Measurements from ENCODE around the gene DPM2.

DPM2 gene

GRCh38 chr9:127974769-127975261 is 37.2 kb upstream of the DPM2 start:
- H3K36me3 ChIP-seq (replicated peaks in 1 of 2; ENCODE audit: control insufficient read depth in 2 of 2, insufficient read depth in 2 of 2, low read length in 2 of 2): peaks cover 0 to 9% of the 10 kb centered on the region in 2 donors
- no CpG with 5 or more reads among the region's 10 CpGs for WGBS, 2 donors (ENCODE audit: extremely low coverage in 2 of 2, insufficient read length in 2 of 2, insufficient replicate concordance in 1 of 2)
- DNase-seq (ENCODE audit: low spot score): no peak

GRCh38 chr9:127974001-127974768 is 36.5 kb upstream of the DPM2 start:
- Histone ChIP-seq H3K36me3 (replicated peaks in 1 of 2; ENCODE audit: control insufficient read depth in 2 of 2, insufficient read depth in 2 of 2, low read length in 2 of 2) (peaks cover 0 to 9% of the 10 kb centered on the region in 2 donors), H2AK5ac (ENCODE audit: low read depth, low read length) (no peak overlapping the region), H3K9ac (ENCODE audit: low read depth, low read length, poor library complexity) (peak overlapping the region; percentile 32), H3K23ac (ENCODE audit: low read depth, low read length, poor library complexity) (no peak overlapping the region), H3K18ac (ENCODE audit: low read length) (no peak overlapping the region), H3K79me1 (ENCODE audit: low read depth, low read length) (peaks cover 25% of the 10 kb centered on the region), H4K91ac (ENCODE audit: low read depth, low read length, poor library complexity) (no peak overlapping the region), H3K9me3 (replicated peaks in 1 of 2; ENCODE audit: control insufficient read depth in 2 of 2, insufficient read depth in 1 of 2, low read depth in 1 of 2, low read length in 2 of 2) (no peaks in the 10 kb centered on the region), H2BK5ac (ENCODE audit: low read length) (no peak overlapping the region), H3K4me2 (ENCODE audit: insufficient read depth, low read length, poor library complexity, severe bottlenecking) (no peak overlapping the region), H2AFZ (ENCODE audit: low read length) (no peak overlapping the region), H3K4me1 (ENCODE audit: control insufficient read depth in 2 of 2, insufficient read depth in 1 of 2, low read depth in 1 of 2, low read length in 2 of 2) (peaks cover 46 to 55% of the 10 kb centered on the region in 2 donors), H4K8ac (ENCODE audit: low read depth, low read length) (no peak overlapping the region), H2BK15ac (ENCODE audit: low read length) (no peak overlapping the region), H3K27me3 (ENCODE audit: control insufficient read depth in 3 of 3, insufficient read depth in 3 of 3, low read depth in 1 of 3, low read length in 3 of 3) (no peaks in the 10 kb centered on the region), H2BK120ac (ENCODE audit: low read depth, low read length) (no peak overlapping the region), H3K4ac (ENCODE audit: low read length) (no peak overlapping the region), H2BK12ac (ENCODE audit: low read length) (no peak overlapping the region), H3K14ac (ENCODE audit: low read length) (no peak overlapping the region), H3K27ac (replicated peaks; ENCODE audit: low read length) (no peak overlapping the region), H3K4me3 (ENCODE audit: low read length in 2 of 2) (no peak overlapping the region)
- no peak for DNase-seq (ENCODE audit: low spot score)
- no CpG with 5 or more reads among the region's 12 CpGs for WGBS, 2 donors (ENCODE audit: extremely low coverage in 2 of 2, insufficient read length in 2 of 2, insufficient replicate concordance in 1 of 2)

More at GRCh38 chr9:127974769-127975261, 37.2 kb upstream of the DPM2 start:
- Histone ChIP-seq H3K79me1 (ENCODE audit: low read depth, low read length) (peaks cover 25% of the 10 kb centered on the region), H3K9me3 (replicated peaks in 1 of 2; ENCODE audit: control insufficient read depth in 2 of 2, insufficient read depth in 1 of 2, low read depth in 1 of 2, low read length in 2 of 2) (no peaks in the 10 kb centered on the region), H3K4me2 (ENCODE audit: insufficient read depth, low read length, poor library complexity, severe bottlenecking) (no peak overlapping the region), H4K91ac (ENCODE audit: low read depth, low read length, poor library complexity) (no peak overlapping the region), H2BK5ac (ENCODE audit: low read length) (no peak overlapping the region), H2BK120ac (ENCODE audit: low read depth, low read length) (no peak overlapping the region), H3K27me3 (ENCODE audit: control insufficient read depth in 3 of 3, insufficient read depth in 3 of 3, low read depth in 1 of 3, low read length in 3 of 3) (no peaks in the 10 kb centered on the region), H2BK12ac (ENCODE audit: low read length) (no peak overlapping the region), H4K8ac (ENCODE audit: low read depth, low read length) (no peak overlapping the region), H2BK15ac (ENCODE audit: low read length) (no peak overlapping the region), H3K4ac (ENCODE audit: low read length) (no peak overlapping the region), H3K9ac (ENCODE audit: low read depth, low read length, poor library complexity) (no peak overlapping the region), H2AK5ac (ENCODE audit: low read depth, low read length) (peak overlapping the region; percentile 63), H3K18ac (ENCODE audit: low read length) (no peak overlapping the region), H3K27ac (replicated peaks; ENCODE audit: low read length) (no peak overlapping the region), H3K4me1 (ENCODE audit: control insufficient read depth in 2 of 2, insufficient read depth in 1 of 2, low read depth in 1 of 2, low read length in 2 of 2) (peaks cover 46 to 55% of the 10 kb centered on the region in 2 donors), H3K4me3 (ENCODE audit: low read length in 2 of 2) (no peak overlapping the region), H2AFZ (ENCODE audit: low read length) (no peak overlapping the region), H3K23ac (ENCODE audit: low read depth, low read length, poor library complexity) (no peak overlapping the region), H3K14ac (ENCODE audit: low read length) (no peak overlapping the region)

GRCh38 chr9:127973169-127974000 is 35.7 kb upstream of the DPM2 start:
- H2BK5ac ChIP-seq (ENCODE audit: low read length): no peak overlapping the region
- H3K4me1 ChIP-seq (ENCODE audit: control insufficient read depth in 2 of 2, insufficient read depth in 1 of 2, low read depth in 1 of 2, low read length in 2 of 2): peaks cover 44 to 50% of the 10 kb centered on the region in 2 donors
- no peak overlapping the region for H2BK12ac ChIP-seq (ENCODE audit: low read length)
- no peak overlapping the region for H2BK15ac ChIP-seq (ENCODE audit: low read length)
- H3K14ac ChIP-seq (ENCODE audit: low read length): peak overlapping the region; percentile 9
- no peak for DNase-seq (ENCODE audit: low spot score)
- no peak overlapping the region for H4K91ac ChIP-seq (ENCODE audit: low read depth, low read length, poor library complexity)
- H3K18ac ChIP-seq (ENCODE audit: low read length): peak overlapping the region; percentile 19
- H3K4me3 ChIP-seq (ENCODE audit: low read length in 2 of 2): no peak overlapping the region
- H3K23ac ChIP-seq (ENCODE audit: low read depth, low read length, poor library complexity): peak overlapping the region; percentile 8
- H3K4ac ChIP-seq (ENCODE audit: low read length): no peak overlapping the region
- WGBS, 2 donors (ENCODE audit: extremely low coverage in 2 of 2, insufficient read length in 2 of 2, insufficient replicate concordance in 1 of 2): no CpG with 5 or more reads among the region's 17 CpGs
- no peak overlapping the region for H3K4me2 ChIP-seq (ENCODE audit: insufficient read depth, low read length, poor library complexity, severe bottlenecking)
- no peak overlapping the region for H2AFZ ChIP-seq (ENCODE audit: low read length)
- H2AK5ac ChIP-seq (ENCODE audit: low read depth, low read length): peak overlapping the region; percentile 44
- peak overlapping the region; percentile 32 for H3K9ac ChIP-seq (ENCODE audit: low read depth, low read length, poor library complexity)
- peaks cover 0 to 9% of the 10 kb centered on the region in 2 donors for H3K36me3 ChIP-seq (replicated peaks in 1 of 2; ENCODE audit: control insufficient read depth in 2 of 2, insufficient read depth in 2 of 2, low read length in 2 of 2)
- no peaks in the 10 kb centered on the region for H3K9me3 ChIP-seq (replicated peaks in 1 of 2; ENCODE audit: control insufficient read depth in 2 of 2, insufficient read depth in 1 of 2, low read depth in 1 of 2, low read length in 2 of 2)
- H3K27me3 ChIP-seq (ENCODE audit: control insufficient read depth in 3 of 3, insufficient read depth in 3 of 3, low read depth in 1 of 3, low read length in 3 of 3): no peaks in the 10 kb centered on the region
- no peak overlapping the region for H4K8ac ChIP-seq (ENCODE audit: low read depth, low read length)
- H2BK120ac ChIP-seq (ENCODE audit: low read depth, low read length): no peak overlapping the region
- peaks cover 29% of the 10 kb centered on the region for H3K79me1 ChIP-seq (ENCODE audit: low read depth, low read length)
- H3K27ac ChIP-seq (replicated peaks; ENCODE audit: low read length): no peak overlapping the region
